ENCODE measurements around the gene MYB.

DNA sequence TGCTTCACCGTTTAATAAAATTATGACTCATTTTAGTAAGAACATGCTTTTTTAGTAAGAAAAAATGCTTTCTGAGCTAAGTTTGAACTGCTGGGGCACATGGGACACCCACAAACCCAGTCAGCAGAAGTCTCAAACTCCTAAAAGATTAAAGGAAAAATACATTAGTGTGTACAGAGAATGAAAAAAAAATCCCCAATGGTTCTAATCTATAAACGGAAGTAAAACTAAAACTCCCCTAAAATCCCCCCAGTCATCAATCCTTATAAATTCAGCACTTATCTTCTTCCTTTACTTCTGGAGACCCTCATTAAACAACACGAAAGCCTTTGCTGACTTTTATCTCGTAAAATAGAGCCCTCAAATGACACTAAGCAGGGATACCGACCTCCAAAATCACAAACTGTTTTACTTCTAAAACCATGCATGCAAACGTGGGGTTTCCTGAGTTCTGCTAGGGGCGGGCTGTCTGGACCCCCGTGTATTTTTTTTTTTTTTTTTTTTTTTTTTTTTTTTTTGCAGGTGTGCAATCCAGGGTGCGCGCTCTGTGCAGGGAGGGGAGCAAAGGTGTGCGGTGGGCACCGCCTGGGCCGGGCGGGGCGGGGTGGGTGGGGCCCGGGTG lies 1.1 kb upstream of the MYB start:
- no peak for TF ChIP-seq EZH2 (optimal IDR thresholded peaks at IDR 0.05; ENCODE audit: low read depth, low read length)
- TF ChIP-seq, protein P1, sequence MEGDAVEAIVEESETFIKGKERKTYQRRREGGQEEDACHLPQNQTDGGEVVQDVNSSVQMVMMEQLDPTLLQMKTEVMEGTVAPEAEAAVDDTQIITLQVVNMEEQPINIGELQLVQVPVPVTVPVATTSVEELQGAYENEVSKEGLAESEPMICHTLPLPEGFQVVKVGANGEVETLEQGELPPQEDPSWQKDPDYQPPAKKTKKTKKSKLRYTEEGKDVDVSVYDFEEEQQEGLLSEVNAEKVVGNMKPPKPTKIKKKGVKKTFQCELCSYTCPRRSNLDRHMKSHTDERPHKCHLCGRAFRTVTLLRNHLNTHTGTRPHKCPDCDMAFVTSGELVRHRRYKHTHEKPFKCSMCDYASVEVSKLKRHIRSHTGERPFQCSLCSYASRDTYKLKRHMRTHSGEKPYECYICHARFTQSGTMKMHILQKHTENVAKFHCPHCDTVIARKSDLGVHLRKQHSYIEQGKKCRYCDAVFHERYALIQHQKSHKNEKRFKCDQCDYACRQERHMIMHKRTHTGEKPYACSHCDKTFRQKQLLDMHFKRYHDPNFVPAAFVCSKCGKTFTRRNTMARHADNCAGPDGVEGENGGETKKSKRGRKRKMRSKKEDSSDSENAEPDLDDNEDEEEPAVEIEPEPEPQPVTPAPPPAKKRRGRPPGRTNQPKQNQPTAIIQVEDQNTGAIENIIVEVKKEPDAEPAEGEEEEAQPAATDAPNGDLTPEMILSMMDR (IDR thresholded peaks at IDR 0.05; ENCODE audit: low read length) = no peak
